Heart left ventricle (tissue), 16 donors: Measurements from ENCODE around the gene PIP4K2A. TPM values are rescaled to one million over a fixed set of nuclear protein-coding genes. Genes with fewer than 3 reads are reported as not detected.

ENCODE experiments used
- ATAC-seq, 4 donors: fragments of 200-7000 bp; cut with Tn5 transposase; one replicate each; pipeline ENCODE4 v1.9.1; 2020 to 2022; ENCODE audit warnings: moderate library complexity in 4 of 4, mild to moderate bottlenecking in 3 of 4, moderate number of reproducible peaks in 1 of 4
- DNase-seq, 5 donors: peaks; one replicate each; pipeline ENCODE4 v3.0.0-alpha.2; 2020
- H3K27ac ChIP-seq, 12 donors: fragments of 200-600 bp; sonication (generic) in 4 of 12; one replicate each; pipeline versions ENCODE4 v1.5.0 to v1.8.0; 2016 to 2022; ENCODE audit warnings: mild to moderate bottlenecking in 2 of 12
- H3K27me3 ChIP-seq, 9 donors: fragments of 200-600 bp; sonication (generic) in 2 of 9; one replicate each; pipeline versions ENCODE4 v1.5.1 to v1.8.0; 2016 to 2022; ENCODE audit warnings: mild to moderate bottlenecking in 3 of 9
- H3K36me3 ChIP-seq, 9 donors: fragments of 200-600 bp; sonication (generic) in 2 of 9; one replicate each; pipeline versions ENCODE4 v1.5.0 to v1.8.0; 2018 to 2022; ENCODE audit warnings: mild to moderate bottlenecking in 2 of 9
- H3K4me1 ChIP-seq, 12 donors: fragments of 200-600 bp; sonication (generic) in 4 of 12; one replicate each; pipeline versions ENCODE4 v1.5.0 to v1.8.0; 2016 to 2022; ENCODE audit warnings: mild to moderate bottlenecking in 3 of 12
- H3K4me3 ChIP-seq, 12 donors: fragments of 200-600 bp; sonication (generic) in 4 of 12; one replicate each; pipeline versions ENCODE4 v1.5.0 to v1.8.0; 2017 to 2022; ENCODE audit warnings: mild to moderate bottlenecking in 9 of 12, moderate library complexity in 4 of 12
- H3K9me3 ChIP-seq, 12 donors: fragments of 200-600 bp; sonication (generic) in 4 of 12; one replicate each; pipeline versions ENCODE4 v1.5.0 to v1.8.0; 2016 to 2022; ENCODE audit warnings: mild to moderate bottlenecking in 1 of 12
- CTCF ChIP-seq, 12 donors: fragments of 200-600 bp; sonication (generic) in 4 of 12; IDR thresholded peaks; one replicate each; pipeline versions ENCODE4 v1.5.0 to v1.8.0; 2018 to 2022; ENCODE audit warnings: antibody characterized with exemption in 12 of 12, mild to moderate bottlenecking in 5 of 12
- POLR2A ChIP-seq, 2 donors: fragments of 450-650 bp; IDR thresholded peaks; one replicate each; pipeline ENCODE4 v1.6.1; 2017; ENCODE audit warnings: antibody characterized with exemption in 2 of 2, mild to moderate bottlenecking in 2 of 2, moderate library complexity in 2 of 2
- WGBS, 4 donors: extraction: QIAGEN DNeasy Blood & Tissue Kit in 2 of 4; methylation state at CpG; one replicate each; pipeline versions ENCODE4 v1.1.5 to v1.1.7; 2013 to 2018; 5-methylcytosine and 5-hydroxymethylcytosine counted together
- intact Hi-C, 10 donors: fragments of 100-400 bp; cut with DNase I; formaldehyde crosslinking; loops; one replicate each; pipeline versions ENCODE4 v1.11.1 to v1.14.2; 2022
- polyA plus RNA-seq, 2 donors: library from polyadenylated mRNA; stranded (reverse); fragments of 200-250 nt; gene quantifications; one replicate each; pipeline ENCODE4 v1.2.3, GENCODE V29; 2013
- total RNA-seq, 9 donors: library from RNA; depleted of rRNA in 2 of 9; stranded (reverse); fragments of >200 nt in 2 of 9; fragmentation: NEBNext Ultra II Directional in 3 of 9; extraction: Animal tissue kit (Norgen Biotek cat#: 25700) in 3 of 9; gene quantifications; one replicate each; pipeline versions ENCODE4 v1.1.0 to v1.2.4, GENCODE V29; 2016 to 2023
- donor health status: ischemic (EF 13 %, LVEDD 7.1; RV severe dilation, severe dysfunction).
- donor health status: healthy with polysubstance abuse.
- donor health status: DM: no; HTN: yes; CAD: no.
- donor health status: DM: no; HTN: no; CAD: no.
- donor health status: ischemic (EF 25% LVEDD 6.9; RV normal size, moderate dysfunction).
- donor health status: ischemic (EF 25% LVEDD 5.7; RV mildly dilated, moderate dysfunction).
- donor health status: healthy.
- donor health status: DM: yes; HTN: yes; CAD: no.
- donor health status: ischemic (EF 35%, LVEDD 5.7; RV mildly dilated, moderate dysfunction).
- donor health status: nonischemic (EF 11% LVEDD 7.7; RV severe dilation, severe dysfunction).
- donor health status: DM: yes; HTN: yes; CAD: no.
- donor health status: PGD.
- donor health status: ischemic (EF 29% LVEDD 5.4; RV normal size, mild dysfunction).
- donor health status: nonischemic (EF 23%, LVEDD 6.1; RV moderate dilation, normal function).

Gene PIP4K2A
- total and polyA plus RNA-seq, 11 donors: 4.0 to 35.6 (median 12.5) TPM

- intact Hi-C loops: loop anchor here in 4 of 10 donors (5.0 to 10.0 kb wide), 4 partner anchors 117 to 433 kb away; partner anchors contain the start of gene SPAG6 (in 1 of the 4)
- Histone ChIP-seq H3K27ac (peak overlapping the region in 11 of 12 donors; percentile 7 to 75 (median 56)), H3K27me3 (no peaks in the 10 kb centered on the region), H3K9me3 (no peaks in the 10 kb centered on the region), H3K36me3 (peaks cover 0 to 39% (median 7%) of the 10 kb centered on the region in 9 donors), H3K4me1 (peaks cover 0 to 13% (median 0%) of the 10 kb centered on the region in 12 donors), H3K4me3 (peak overlapping the region in 8 of 12 donors; percentile 17 to 43 (median 26))
- ATAC-seq: peak; percentile 84 to 93 (median 91)
- 42 to 72% (median 59%) methylated on average over 16 to 29 of the region's 29 CpGs for WGBS, 4 donors
- TF ChIP-seq POLR2A (IDR thresholded peaks at IDR 0.05): no peak
- TF ChIP-seq CTCF (IDR thresholded peaks at IDR 0.05): no peak
- peak; percentile 63 to 84 (median 65) for DNase-seq
These were observed 159.8 kb downstream of the PIP4K2A start for GRCh38 chr10:22554461-22555182.

GRCh38 chr10:22553452-22553995 is 160.9 kb downstream of the PIP4K2A start:
- H3K4me3 ChIP-seq: no peak overlapping the region

GRCh38 chr10:22552888-22553378 is 161.4 kb downstream of the PIP4K2A start:
- H3K4me1 ChIP-seq: peaks cover 0 to 13% (median 0%) of the 10 kb centered on the region in 12 donors
- no peaks in the 10 kb centered on the region for H3K9me3 ChIP-seq
- intact Hi-C loops: loop anchor here in 3 of 10 donors (5.0 to 10.0 kb wide), 3 partner anchors 116 to 434 kb away; partner anchors contain the start of gene SPAG6 (in 1 of the 3)
- no peak overlapping the region for H3K27ac ChIP-seq
- peak in 2 of 4 donors; percentile 14 to 38 for ATAC-seq
- H3K27me3 ChIP-seq: no peaks in the 10 kb centered on the region
- peaks cover 0 to 52% (median 19%) of the 10 kb centered on the region in 9 donors for H3K36me3 ChIP-seq
- no peak for DNase-seq
- TF ChIP-seq POLR2A (IDR thresholded peaks at IDR 0.05) (no peak), CTCF (IDR thresholded peaks at IDR 0.05) (no peak)
- WGBS, 4 donors: 67 to 79% (median 69%) methylated on average over 5 of the region's 5 CpGs
- H3K4me3 ChIP-seq: no peak overlapping the region

More at GRCh38 chr10:22553452-22553995, 160.9 kb downstream of the PIP4K2A start:
- Histone ChIP-seq H3K27me3 (no peaks in the 10 kb centered on the region), H3K9me3 (no peaks in the 10 kb centered on the region), H3K27ac (no peak overlapping the region), H3K36me3 (peaks cover 0 to 46% (median 14%) of the 10 kb centered on the region in 9 donors), H3K4me1 (peaks cover 0 to 13% (median 0%) of the 10 kb centered on the region in 12 donors)
- 93 to 95% (median 94%) methylated on average over 7 of the region's 7 CpGs for WGBS, 4 donors
- TF ChIP-seq CTCF (IDR thresholded peaks at IDR 0.05): no peak
- no peak for TF ChIP-seq POLR2A (IDR thresholded peaks at IDR 0.05)
- DNase-seq (no peak), ATAC-seq (no peak)
- intact Hi-C loops: loop anchor here in 3 of 10 donors (5.0 to 10.0 kb wide), 3 partner anchors 116 to 434 kb away; partner anchors contain the start of gene SPAG6 (in 1 of the 3)
